Stimulated activated CD4-positive, alpha-beta T cell treated with anti-CD3 and anti-CD28 coated beads, Interleukin-12 subunit alpha, Interleukin-12 subunit beta, amount 100 ng/mL, for 24 hours (primary cell): Measurements from ENCODE around the gene ANKRD55.
"Not testable (repeated sequence)": the region's sequence is repeated elsewhere in the genome, so short reads cannot be mapped to it uniquely, and the experiment has no call there.

Experiments used
- DNase-seq, 2 experiments: peaks; one replicate each; pipeline ENCODE4 v3.0.0-alpha.2; 2020; ENCODE audit warnings: low read depth in 2 of 2

ANKRD55 gene

GRCh38 chr5:56207537-56207936, 25.6 kb downstream of the ANKRD55 start:
- no peak for DNase-seq

- no peak for DNase-seq
Measured at GRCh38 chr5:56206126-56206910, 26.8 kb downstream of the ANKRD55 start.

GRCh38 chr5:56203936-56204335, 29.2 kb downstream of the ANKRD55 start:
- not testable (repeated sequence) for DNase-seq

DNA sequence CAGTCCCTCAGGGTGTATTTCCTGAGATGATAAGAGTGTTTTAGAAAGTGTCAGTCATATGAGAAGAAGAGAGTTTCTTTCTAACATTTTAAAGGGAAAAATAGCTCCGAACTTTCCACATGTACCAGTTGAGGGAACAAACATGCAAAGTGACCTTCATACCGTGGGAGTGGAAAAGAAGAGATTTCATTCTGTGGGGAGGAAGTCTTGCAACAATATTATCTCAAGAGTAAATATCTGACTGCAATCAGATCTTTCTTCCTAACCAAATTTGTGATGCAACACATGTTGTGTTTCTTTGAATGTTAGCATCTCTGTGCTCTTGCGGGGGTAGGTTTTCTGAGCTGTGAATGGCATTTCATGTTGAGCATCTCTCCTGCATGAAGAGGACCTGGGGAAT, 30.6 kb downstream of the ANKRD55 start:
- no peak for DNase-seq

DNA sequence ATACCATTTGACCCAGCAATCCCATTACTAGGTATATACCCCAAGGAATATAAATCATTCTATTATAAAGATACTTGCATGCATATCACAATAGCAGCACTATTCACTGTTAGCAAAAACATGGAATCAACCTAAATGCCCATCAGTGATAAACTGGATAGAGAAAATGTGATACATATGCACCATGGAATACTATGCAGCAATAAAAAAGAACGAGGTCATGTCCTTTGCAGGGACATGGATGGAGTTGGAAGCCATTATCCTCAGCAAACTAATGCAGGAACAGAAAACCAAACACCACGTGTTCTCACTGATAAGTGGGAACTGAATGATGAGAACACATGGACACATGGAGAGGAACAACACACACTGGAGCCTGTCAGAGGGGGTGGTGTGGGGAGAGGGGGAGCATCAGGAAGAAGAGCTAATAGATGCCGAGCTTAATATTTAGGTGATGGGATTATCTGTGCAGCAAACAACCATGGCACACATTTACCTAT, 31.3 kb downstream of the ANKRD55 start:
- DNase-seq: not testable (repeated sequence)

- peak; percentile 36 to 40 for DNase-seq
Measured at GRCh38 chr5:56200971-56201666, 32.0 kb downstream of the ANKRD55 start.

DNA sequence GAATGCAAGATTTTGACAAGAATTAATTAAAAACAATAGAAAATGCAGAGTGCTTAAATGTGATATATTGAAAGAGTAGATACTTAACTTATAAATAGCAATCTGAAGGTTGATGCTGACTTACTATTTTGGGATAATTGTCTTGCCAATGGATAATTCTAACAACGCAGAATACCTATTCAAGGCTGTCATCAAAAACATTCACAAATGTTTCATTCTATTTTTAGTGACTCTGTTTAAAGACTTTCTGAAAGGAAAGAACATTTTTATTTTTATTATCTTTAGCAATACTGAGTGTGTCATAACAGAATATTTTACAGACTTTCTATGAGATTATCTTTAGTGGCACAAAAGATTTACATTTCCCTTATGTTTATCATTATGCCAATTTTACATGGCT, 38.1 kb downstream of the ANKRD55 start:
- DNase-seq: no peak

GRCh38 chr5:56192246-56192645, 40.9 kb downstream of the ANKRD55 start:
- no peak for DNase-seq

DNA sequence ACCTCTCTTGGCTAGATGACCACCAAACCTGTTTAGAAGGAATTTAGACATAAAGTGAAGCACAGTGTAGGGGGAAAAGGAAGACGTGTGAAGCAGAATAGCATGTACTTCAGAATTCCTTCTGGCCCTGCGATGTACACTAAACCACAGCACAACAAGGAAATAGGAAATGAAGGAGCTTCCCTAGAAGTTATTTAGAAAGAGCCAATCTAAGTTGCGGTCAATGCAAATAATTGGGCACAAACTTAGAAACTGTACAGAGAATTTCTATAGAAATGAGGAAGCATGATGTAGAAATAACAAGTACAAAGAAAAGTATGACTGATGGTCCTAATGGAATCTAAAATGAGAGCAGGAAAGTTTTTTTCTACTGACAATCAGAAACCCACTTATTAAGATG, 41.5 kb downstream of the ANKRD55 start:
- DNase-seq: no peak

DNA sequence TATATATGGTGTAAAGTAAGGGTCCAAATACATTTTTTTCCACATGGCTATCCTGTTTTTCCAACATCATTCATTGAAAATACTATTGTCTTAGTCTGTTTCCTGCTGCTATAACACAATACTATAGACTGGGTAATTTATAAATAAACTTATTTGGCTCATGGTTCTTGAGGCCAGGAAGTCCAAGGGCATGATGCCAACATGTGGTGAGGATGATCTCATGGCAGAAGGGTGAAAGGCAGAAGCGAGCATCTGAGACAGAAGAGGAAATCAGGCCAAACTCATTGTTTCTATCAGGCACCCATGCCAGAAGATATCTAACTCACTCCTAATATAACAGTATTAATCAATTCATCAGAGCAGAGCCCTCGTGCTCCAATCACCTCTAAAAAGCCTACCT, 42.6 kb downstream of the ANKRD55 start:
- DNase-seq: no peak

GRCh38 chr5:56185768-56186311, 47.3 kb downstream of the ANKRD55 start:
- no peak for DNase-seq

DNA sequence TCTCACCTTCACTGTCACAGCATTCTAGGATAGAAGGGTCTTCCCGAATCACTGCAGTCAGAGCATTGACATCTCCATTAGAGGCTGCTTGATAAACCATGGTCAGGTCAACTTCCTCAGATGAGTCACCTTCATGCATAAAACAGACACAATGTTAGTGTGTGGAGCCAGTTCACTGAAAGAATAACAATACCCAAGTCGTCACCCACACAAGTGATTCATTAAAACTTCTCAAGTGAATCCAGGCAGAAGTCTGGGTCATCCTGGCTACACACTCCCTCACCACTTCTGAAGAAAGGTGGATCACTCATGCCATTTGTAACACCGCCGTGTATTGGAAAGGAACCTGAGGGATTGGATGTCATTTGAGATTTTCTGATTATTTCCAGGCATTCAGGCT, 49.6 kb downstream of the ANKRD55 start:
- no peak for DNase-seq

- no peak for DNase-seq
Measured at GRCh38 chr5:56179442-56179841, 53.7 kb downstream of the ANKRD55 start.

GRCh38 chr5:56178823-56179222, 54.3 kb downstream of the ANKRD55 start:
- no peak for DNase-seq

- no peak for DNase-seq
Measured at GRCh38 chr5:56176871-56177533, 56.1 kb downstream of the ANKRD55 start.

GRCh38 chr5:56176155-56176798, 56.9 kb downstream of the ANKRD55 start:
- DNase-seq: no peak

- DNase-seq: no peak
Measured at GRCh38 chr5:56175488-56175887, 57.6 kb downstream of the ANKRD55 start.

DNA sequence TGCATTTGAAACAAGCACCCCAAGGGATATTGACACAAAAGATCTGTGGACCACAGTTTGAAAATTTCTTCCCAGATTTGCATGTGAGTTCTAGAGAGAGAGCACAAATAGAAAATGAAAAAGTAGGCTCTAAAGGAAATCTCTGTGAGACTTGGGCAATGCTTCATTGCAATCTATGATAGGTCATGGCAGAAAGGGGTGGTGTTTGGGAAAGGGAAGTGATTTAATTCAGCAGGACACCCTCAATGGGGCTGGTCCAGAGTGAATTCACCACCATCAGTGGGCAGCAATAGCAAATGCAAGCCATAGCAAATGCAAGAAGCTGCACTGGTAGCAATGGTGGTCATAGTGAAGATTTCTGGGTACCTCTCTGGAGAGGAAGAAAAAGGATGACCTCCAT, 58.1 kb downstream of the ANKRD55 start:
- no peak for DNase-seq

DNA sequence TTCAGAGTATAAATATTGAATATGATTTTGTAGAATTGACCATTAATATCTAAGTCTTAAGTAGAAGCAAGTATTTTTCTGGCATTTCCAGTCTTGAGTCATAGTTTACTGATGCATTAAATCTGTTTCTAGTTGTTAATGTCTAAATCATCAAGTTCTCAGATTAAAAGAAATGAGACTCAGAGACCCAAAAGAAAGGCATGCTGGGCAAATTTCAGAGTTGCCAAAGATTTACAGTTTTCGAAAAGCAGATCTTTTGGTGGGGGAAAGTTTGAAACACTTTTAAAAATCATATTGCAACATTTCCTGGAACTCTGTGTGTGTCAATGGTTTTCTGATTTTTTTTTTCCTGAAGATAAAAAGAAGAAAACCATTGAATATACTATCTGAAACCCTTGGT, 60.9 kb downstream of the ANKRD55 start:
- no peak for DNase-seq

DNA sequence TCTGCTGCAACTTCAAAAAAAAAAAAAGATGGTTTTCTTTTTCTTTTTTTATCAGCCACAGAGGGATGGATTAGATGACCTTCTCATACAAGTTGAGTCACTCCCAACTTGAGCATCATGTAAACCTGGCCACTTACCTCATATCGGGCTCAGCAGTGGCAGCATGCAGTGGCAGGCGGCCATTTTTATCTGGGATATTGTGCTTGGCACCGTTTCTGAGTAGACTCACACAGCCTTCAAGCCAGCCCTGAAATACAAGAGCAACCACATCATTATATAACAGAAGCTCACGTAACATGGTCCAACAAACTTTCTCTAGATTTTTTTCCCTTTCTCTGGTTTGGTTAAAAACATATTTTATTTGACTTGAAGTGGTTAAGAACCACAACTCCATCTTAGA, 62.6 kb downstream of the ANKRD55 start:
- DNase-seq: no peak

- no peak for DNase-seq
Measured at GRCh38 chr5:56169949-56170348, 63.2 kb downstream of the ANKRD55 start.

GRCh38 chr5:56169281-56169680, 63.8 kb downstream of the ANKRD55 start:
- DNase-seq: no peak
